WTC11 (cell line): ENCODE results near the gene C16orf90.

ENCODE experiments used
- ATF3 ChIP-seq: sonication (generic); formaldehyde crosslinking; conservative IDR thresholded peaks from 2 replicates; pipeline ENCODE4 v1.8.1; 2022; ENCODE audit warnings: mild to moderate bottlenecking, missing genetic modification reagents
- CTCF ChIP-seq: fragments of 200-600 bp; IDR thresholded peaks from 2 replicates; pipeline ENCODE4 v1.8.0; 2022; ENCODE audit warnings: antibody characterized with exemption
- MLX ChIP-seq: sonication (generic); formaldehyde crosslinking; IDR thresholded peaks from 2 replicates; pipeline ENCODE4 v1.8.1; 2023; ENCODE audit warnings: mild to moderate bottlenecking, missing genetic modification reagents, moderate library complexity
- ZBTB21 ChIP-seq: sonication (generic); formaldehyde crosslinking; IDR thresholded peaks from 2 replicates; pipeline ENCODE4 v1.8.1; 2023; ENCODE audit warnings: mild to moderate bottlenecking, missing genetic modification reagents, borderline replicate concordance
- ZNF396 ChIP-seq: fragments of 250-450 bp; sonication (Bioruptor Pico); IDR thresholded peaks from 2 replicates; pipeline ENCODE4 v1.8.0; 2021; ENCODE audit warnings: mild to moderate bottlenecking, moderate library complexity, borderline replicate concordance

- TF ChIP-seq CTCF (no peak), ATF3 (CRISPR knock-in tag) (no peak), ZBTB21 (CRISPR knock-in tag) (no peak), ZNF396 (CRISPR knock-in tag) (no peak), MLX (CRISPR knock-in tag) (no peak)
Measured at GRCh38 chr16:3497771-3498170, 2.5 kb upstream of the C16orf90 start.
